GM18517 (cell line): Measurements from ENCODE around the gene SMCO1.
"Not testable (repeated sequence)": the region's sequence is repeated elsewhere in the genome, so short reads cannot be mapped to it uniquely, and the experiment has no call there.

Experiments
- ATAC-seq: cut with Tn5 transposase; IDR thresholded peaks from one replicate; pipeline ENCODE4 v1.9.1; 2021; ENCODE audit warnings: mild to moderate bottlenecking, moderate library complexity; ENCODE audit not compliant: unreplicated experiment

Gene SMCO1

GRCh38 chr3:196514913-196515621, at the start of gene SMCO1:
Gene SMCO1 (minus strand): TSS chr3:196515346. CDS start chr3:196515209, 137 bp downstream.
- no peak for ATAC-seq

- ATAC-seq = no peak
Measured at GRCh38 chr3:196563721-196564225, 48.6 kb upstream of the SMCO1 start.

GRCh38 chr3:196559826-196560225, 44.7 kb upstream of the SMCO1 start:
- ATAC-seq = no peak

- no peak for ATAC-seq
Measured at GRCh38 chr3:196558476-196558875, 43.3 kb upstream of the SMCO1 start.

GRCh38 chr3:196557236-196557635, 42.1 kb upstream of the SMCO1 start:
- no peak for ATAC-seq

GRCh38 chr3:196555295-196555694, 40.1 kb upstream of the SMCO1 start:
- ATAC-seq = no peak

- ATAC-seq = no peak
Measured at GRCh38 chr3:196554205-196554604, 39.1 kb upstream of the SMCO1 start.

- no peak for ATAC-seq
Measured at GRCh38 chr3:196553551-196553950, 38.4 kb upstream of the SMCO1 start.

- no peak for ATAC-seq
Measured at GRCh38 chr3:196552253-196552652, 37.1 kb upstream of the SMCO1 start.

GRCh38 chr3:196550172-196550571, 35.0 kb upstream of the SMCO1 start:
- not testable (repeated sequence) for ATAC-seq

GRCh38 chr3:196549312-196549711, 34.2 kb upstream of the SMCO1 start:
- not testable (repeated sequence) for ATAC-seq

GRCh38 chr3:196547067-196547466, 31.9 kb upstream of the SMCO1 start:
- no peak for ATAC-seq

GRCh38 chr3:196546537-196546936, 31.4 kb upstream of the SMCO1 start:
- no peak for ATAC-seq

- ATAC-seq = no peak
Measured at GRCh38 chr3:196544491-196544992, 29.4 kb upstream of the SMCO1 start.

GRCh38 chr3:196541684-196542445, 26.7 kb upstream of the SMCO1 start:
- no peak for ATAC-seq

GRCh38 chr3:196537319-196537984, 22.3 kb upstream of the SMCO1 start:
- ATAC-seq = no peak

- no peak for ATAC-seq
Measured at GRCh38 chr3:196533260-196533681, 18.1 kb upstream of the SMCO1 start.

- no peak for ATAC-seq
Measured at GRCh38 chr3:196531418-196531817, 16.3 kb upstream of the SMCO1 start.

- ATAC-seq = peak; percentile 51
Measured at GRCh38 chr3:196528639-196529233, 13.6 kb upstream of the SMCO1 start.

GRCh38 chr3:196525141-196525540, 10.0 kb upstream of the SMCO1 start:
- no peak for ATAC-seq

GRCh38 chr3:196524527-196524926, 9.4 kb upstream of the SMCO1 start:
- ATAC-seq = no peak
